Breast epithelium (tissue), 4 donors: ENCODE results near the gene LINGO1. TPM values are rescaled to one million over a fixed set of nuclear protein-coding genes. Genes with fewer than 3 reads are reported as not detected.

Experiments
- DNase-seq, 2 donors: peaks; one replicate each; pipeline ENCODE4 v3.0.0-alpha.2; 2019; ENCODE audit warnings: low spot score in 2 of 2
- H3K27ac ChIP-seq, 2 donors: fragments of 200-600 bp; sonication (generic) in 1 of 2; one replicate each; pipeline ENCODE4 v1.5.1; 2016 to 2019; ENCODE audit warnings: mild to moderate bottlenecking in 1 of 2
- H3K27me3 ChIP-seq, 2 donors: fragments of 200-600 bp; sonication (generic) in 1 of 2; one replicate each; pipeline versions ENCODE4 v1.5.1 to v1.6.0; 2017 to 2019; ENCODE audit warnings: control low read depth in 1 of 2, mild to moderate bottlenecking in 1 of 2
- H3K36me3 ChIP-seq: fragments of 200-600 bp; one replicate; pipeline ENCODE4 v1.5.1; 2019
- H3K4me1 ChIP-seq, 2 donors: fragments of 200-600 bp; sonication (generic); one replicate each; pipeline ENCODE4 v1.5.1; 2016 to 2019; ENCODE audit warnings: control low read depth in 1 of 2
- H3K4me3 ChIP-seq, 3 donors: fragments of 200-600 bp; sonication (generic); 1 replicate in 2 of 3; 2 replicates in 1 of 3; pipeline ENCODE4 v1.5.1; 2016 to 2019; ENCODE audit warnings: mild to moderate bottlenecking in 3 of 3, moderate library complexity in 2 of 3
- H3K9me3 ChIP-seq, 2 donors: fragments of 200-600 bp; sonication (generic) in 1 of 2; one replicate each; pipeline ENCODE4 v1.5.1; 2016 to 2019; ENCODE audit warnings: control low read depth in 1 of 2
- CTCF ChIP-seq, 3 donors: fragments of 450-650 bp; IDR thresholded peaks; one replicate each; pipeline ENCODE4 v1.5.1; 2016 to 2017; ENCODE audit warnings: antibody characterized with exemption in 3 of 3, mild to moderate bottlenecking in 3 of 3, moderate library complexity in 3 of 3
- POLR2A ChIP-seq: fragments of 450-650 bp; IDR thresholded peaks from one replicate; pipeline ENCODE4 v1.6.1; 2016; ENCODE audit warnings: antibody characterized with exemption, mild to moderate bottlenecking, moderate library complexity
- POLR2AphosphoS5 ChIP-seq, 3 donors: sonication (generic); formaldehyde crosslinking; IDR thresholded peaks; one replicate each; pipeline ENCODE4 v1.6.1; 2017; ENCODE audit warnings: antibody characterized with exemption in 3 of 3
- intact Hi-C: fragments of 100-400 bp; cut with DNase I; formaldehyde crosslinking; loops from one replicate; pipeline ENCODE4 v1.15.1; 2023; ENCODE audit warnings: low total_unique reads
- total RNA-seq, 3 donors: library from RNA; depleted of rRNA; stranded (reverse); fragments of >200 nt; gene quantifications; one replicate each; pipeline ENCODE4 v1.1.0, GENCODE V29; 2016

LINGO1 gene
- total RNA-seq, 3 donors from 2014 or later = 1.2 to 1.6 TPM; not detected in 1

- Histone ChIP-seq H3K27me3 (no peaks in the 10 kb centered on the region), H3K27ac (no peak overlapping the region), H3K36me3 (no peaks in the 10 kb centered on the region), H3K9me3 (no peaks in the 10 kb centered on the region), H3K4me1 (no peaks in the 10 kb centered on the region), H3K4me3 (no peak overlapping the region)
- intact Hi-C loops = no loop called here
- DNase-seq = no peak
- TF ChIP-seq POLR2AphosphoS5 (IDR thresholded peaks at IDR 0.05) (no peak), CTCF (IDR thresholded peaks at IDR 0.05) (no peak), POLR2A (no peak)
These were observed 55.3 kb downstream of the LINGO1 start for GRCh38 chr15:77577366-77577950.

GRCh38 chr15:77576538-77576937 is 56.2 kb downstream of the LINGO1 start:
- no peaks in the 10 kb centered on the region for H3K4me1 ChIP-seq
- intact Hi-C loops = no loop called here
- no peaks in the 10 kb centered on the region for H3K36me3 ChIP-seq

GRCh38 chr15:77575203-77575934 is 57.3 kb downstream of the LINGO1 start:
- H3K27ac ChIP-seq = no peak overlapping the region
- no peaks in the 10 kb centered on the region for H3K4me1 ChIP-seq
- intact Hi-C loops = no loop called here
- TF ChIP-seq CTCF (IDR thresholded peaks at IDR 0.05) (no peak), POLR2AphosphoS5 (IDR thresholded peaks at IDR 0.05) (no peak), POLR2A (no peak)
- H3K27me3 ChIP-seq = no peaks in the 10 kb centered on the region
- no peaks in the 10 kb centered on the region for H3K36me3 ChIP-seq
- no peak overlapping the region for H3K4me3 ChIP-seq
- DNase-seq = no peak
- no peaks in the 10 kb centered on the region for H3K9me3 ChIP-seq

More at GRCh38 chr15:77576538-77576937, 56.2 kb downstream of the LINGO1 start:
- Histone ChIP-seq H3K9me3 (no peaks in the 10 kb centered on the region), H3K27me3 (no peaks in the 10 kb centered on the region), H3K27ac (no peak overlapping the region), H3K4me3 (no peak overlapping the region)
- DNase-seq = no peak
- TF ChIP-seq POLR2A (no peak), CTCF (IDR thresholded peaks at IDR 0.05) (no peak), POLR2AphosphoS5 (IDR thresholded peaks at IDR 0.05) (no peak)

- Histone ChIP-seq H3K27me3 (no peaks in the 10 kb centered on the region), H3K4me3 (no peak overlapping the region), H3K36me3 (no peaks in the 10 kb centered on the region), H3K9me3 (no peaks in the 10 kb centered on the region), H3K27ac (no peak overlapping the region), H3K4me1 (peaks cover 0 to 2% of the 10 kb centered on the region in 2 donors)
- TF ChIP-seq POLR2A (no peak), CTCF (IDR thresholded peaks at IDR 0.05) (no peak), POLR2AphosphoS5 (IDR thresholded peaks at IDR 0.05) (no peak)
- intact Hi-C loops = loop anchor here (1.0 kb wide), 1 partner anchor 30 kb away; no protein-coding TSS in a partner anchor
- no peak for DNase-seq
These were observed 58.0 kb downstream of the LINGO1 start for GRCh38 chr15:77574521-77575202.

- Histone ChIP-seq H3K9me3 (no peaks in the 10 kb centered on the region), H3K27ac (no peak overlapping the region), H3K36me3 (no peaks in the 10 kb centered on the region), H3K4me1 (peaks cover 0 to 7% of the 10 kb centered on the region in 2 donors), H3K4me3 (no peak overlapping the region), H3K27me3 (no peaks in the 10 kb centered on the region)
- DNase-seq = no peak
- TF ChIP-seq POLR2AphosphoS5 (IDR thresholded peaks at IDR 0.05) (no peak), CTCF (IDR thresholded peaks at IDR 0.05) (no peak), POLR2A (no peak)
- intact Hi-C loops = loop anchor here (1.0 kb wide), 1 partner anchor 30 kb away; no protein-coding TSS in a partner anchor
These were observed 58.9 kb downstream of the LINGO1 start for GRCh38 chr15:77573802-77574201.
